COLO829 (cell line): ENCODE results near the gene MORC4.

Experiments used
- DNase-seq: peaks from one replicate; pipeline ENCODE4 v3.0.0; 2012; ENCODE audit warnings: low spot score

MORC4 gene

GRCh38 chrX:106905064-106905708 is 94.8 kb downstream of the MORC4 start:
- DNase-seq, result no peak

DNA sequence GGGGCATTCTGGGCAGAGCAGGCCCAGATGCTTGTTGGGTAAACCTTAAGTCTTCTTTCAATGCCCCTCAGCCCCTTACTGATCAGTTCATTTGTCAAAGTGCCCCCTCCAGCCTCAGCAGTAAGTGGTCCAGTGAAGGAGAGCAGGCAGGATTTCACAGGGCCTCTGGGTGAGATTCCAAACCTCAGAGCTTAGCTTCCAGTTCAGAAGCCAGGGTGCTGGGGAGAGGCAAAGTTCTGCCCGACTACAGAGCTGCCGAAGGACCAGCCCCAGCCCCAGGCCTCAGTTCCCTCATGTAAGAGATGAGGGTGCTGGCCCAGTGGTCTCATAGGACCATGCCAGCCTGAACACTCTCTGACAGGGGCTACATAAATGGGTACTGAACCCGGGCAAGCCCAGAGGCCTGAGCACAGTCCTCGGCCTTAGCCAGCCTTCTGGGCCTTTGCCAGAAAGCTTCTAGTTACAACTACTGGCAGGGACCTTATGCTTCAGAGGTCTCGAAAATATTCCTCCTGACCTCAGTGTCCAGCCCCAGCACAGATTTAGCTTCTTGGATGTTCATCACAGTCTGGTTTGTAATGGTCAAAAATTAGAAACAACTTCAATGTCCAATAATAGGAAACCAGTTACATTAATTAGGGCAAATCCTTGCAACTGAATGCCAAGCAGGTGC is 96.0 kb downstream of the MORC4 start:
- DNase-seq, result no peak

GRCh38 chrX:106903291-106903824 is 96.7 kb downstream of the MORC4 start, which contains the start of gene RIPPLY1:
RIPPLY1 (minus strand) TSS chrX:106903341; CDS start chrX:106903287, 54 bp downstream.
- no peak for DNase-seq

- DNase-seq, result no peak
These were observed 97.3 kb downstream of the MORC4 start for GRCh38 chrX:106902684-106903083.

DNA sequence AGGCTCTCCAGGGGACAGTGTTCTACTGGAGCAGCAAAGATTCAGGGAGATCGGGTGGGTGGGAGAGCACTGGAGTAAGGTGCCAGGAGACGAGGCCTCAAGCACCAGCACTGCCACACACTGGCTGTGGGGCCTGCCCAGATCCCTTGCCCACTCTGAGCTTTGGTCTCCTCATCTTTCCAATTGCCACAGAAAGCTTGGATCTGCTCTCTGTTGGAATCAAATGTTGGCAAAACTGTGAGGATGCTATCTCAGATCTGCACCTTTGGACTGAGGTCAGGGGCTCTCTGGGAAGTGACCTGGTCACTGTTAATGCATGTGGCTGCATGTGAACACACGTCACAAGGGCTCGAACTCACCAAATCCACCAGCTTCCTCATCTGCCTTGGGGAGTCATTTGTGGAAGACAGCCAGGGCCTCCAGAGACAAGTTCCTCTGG is 98.2 kb downstream of the MORC4 start:
- DNase-seq, result no peak

- DNase-seq, result no peak
These were observed 98.7 kb downstream of the MORC4 start for GRCh38 chrX:106901341-106901740.

DNA sequence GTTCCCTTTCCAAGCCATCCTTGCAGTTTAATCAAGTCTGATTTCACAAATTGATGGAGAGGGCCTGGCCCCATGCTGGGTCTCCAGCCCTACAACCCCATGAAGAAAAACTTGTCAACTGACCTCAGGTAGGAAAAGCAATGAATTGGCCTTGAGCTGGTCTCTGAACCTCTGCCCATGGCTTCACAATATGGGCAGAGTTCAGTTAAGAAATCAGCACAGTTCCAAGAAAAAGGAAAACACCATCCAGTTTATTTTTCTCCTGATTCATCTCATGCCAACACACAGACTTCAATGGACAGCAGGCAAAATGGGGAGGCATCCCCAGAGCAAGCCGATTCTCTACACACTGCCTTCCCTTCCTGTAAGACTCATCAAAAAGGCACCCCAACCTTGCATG is 100.2 kb downstream of the MORC4 start:
- DNase-seq, result no peak

DNA sequence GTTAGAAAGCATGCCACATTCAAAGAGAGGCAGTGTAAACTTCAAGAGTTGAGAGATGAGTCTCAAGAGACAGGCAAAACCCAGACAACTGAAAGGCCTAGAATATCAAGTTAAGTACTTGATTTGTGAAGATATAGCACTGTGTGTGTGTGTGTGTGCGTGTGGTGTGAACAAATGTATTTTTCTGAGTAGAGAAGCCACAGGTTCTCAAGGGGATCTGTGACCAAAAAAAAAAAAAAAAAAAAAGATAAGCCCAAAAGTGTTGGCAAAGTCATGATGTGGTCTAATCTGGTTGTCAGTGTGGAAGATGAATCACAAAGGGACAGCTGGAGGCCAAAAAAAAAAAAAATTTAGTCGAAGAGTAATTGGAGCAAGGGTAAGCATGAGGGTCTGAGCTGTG is 100.7 kb downstream of the MORC4 start:
- DNase-seq, result no peak

GRCh38 chrX:106898462-106898861 is 101.5 kb downstream of the MORC4 start:
- peak; percentile 52 for DNase-seq

- DNase-seq, result no peak
These were observed 102.8 kb downstream of the MORC4 start for GRCh38 chrX:106897259-106897658.

DNA sequence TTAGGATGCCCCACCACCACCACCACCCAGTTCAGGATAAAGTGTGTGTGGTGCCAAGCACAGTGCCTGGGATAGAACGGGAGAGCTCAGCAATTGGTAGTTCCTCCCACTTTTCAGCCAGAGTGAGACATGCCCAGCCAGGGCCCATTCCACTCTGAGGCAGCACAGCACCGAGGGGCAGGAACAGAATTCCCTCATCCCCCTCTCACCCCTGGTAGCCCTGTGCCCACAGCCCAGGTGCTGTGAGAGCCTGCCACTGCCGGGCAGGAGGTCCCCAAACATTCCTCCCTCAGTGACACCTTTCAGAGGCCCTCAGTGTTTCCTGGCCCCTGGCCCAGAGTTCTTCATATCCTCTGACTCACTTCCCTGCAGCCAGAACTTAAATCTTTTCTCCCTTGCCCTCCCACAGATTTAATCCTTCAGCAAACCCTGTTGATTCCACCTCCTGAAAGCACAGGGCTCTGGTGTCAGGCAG is 105.0 kb downstream of the MORC4 start:
- peak; percentile 57 for DNase-seq

DNA sequence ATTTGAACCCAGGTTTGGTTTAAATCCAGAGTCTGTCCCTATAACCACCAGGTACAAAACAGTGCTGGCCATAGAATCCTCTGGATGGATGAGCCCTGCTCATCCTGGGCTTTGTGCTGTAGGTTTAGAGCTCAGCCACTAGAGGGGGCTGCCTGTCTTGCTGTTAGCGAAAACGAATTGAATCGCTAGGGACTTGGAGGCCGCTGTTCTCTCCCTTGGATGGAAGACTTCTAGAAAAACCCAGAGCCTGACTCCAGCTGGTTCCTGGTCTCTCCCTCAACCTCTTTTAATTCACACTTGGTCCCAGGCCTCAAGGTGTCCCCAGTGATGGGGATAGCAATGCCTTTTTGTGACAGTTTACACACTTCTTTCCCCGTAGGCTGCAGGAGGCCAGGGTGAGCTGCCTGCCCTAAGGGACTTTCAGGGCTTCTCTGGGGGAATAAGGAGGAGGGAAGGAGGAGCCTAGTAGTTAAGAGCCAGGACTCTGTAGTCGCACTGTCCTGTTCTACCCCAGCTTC is 105.6 kb downstream of the MORC4 start:
- peak; percentile 39 for DNase-seq

GRCh38 chrX:106891762-106892460 is 108.1 kb downstream of the MORC4 start:
- DNase-seq, result no peak
